Neural progenitor cell (in vitro differentiated cells): ENCODE results near the gene PCNX2. TPM values are rescaled to one million over a fixed set of nuclear protein-coding genes. Genes with fewer than 3 reads are reported as not detected.

Source experiments
- DNase-seq: peaks from one replicate; pipeline ENCODE4 v3.0.0-alpha.2; 2016; ENCODE audit warnings: low spot score
- H2AFZ ChIP-seq: fragments of 200-600 bp; sonication (generic); replicated peaks from 2 replicates; pipeline ENCODE4 v1.6.1; 2016; ENCODE audit warnings: antibody characterized with exemption
- H3F3A ChIP-seq: fragments of 200-600 bp; sonication (generic); 2 replicates; pipeline ENCODE4 v1.6.1; 2016; ENCODE audit warnings: antibody characterized with exemption, low read depth
- H3K27ac ChIP-seq: fragments of 200-600 bp; sonication (generic); 2 replicates; pipeline ENCODE4 v1.5.1; 2016; ENCODE audit warnings: mild to moderate bottlenecking
- H3K27me3 ChIP-seq: fragments of 200-600 bp; sonication (generic); 2 replicates; pipeline ENCODE4 v1.6.1; 2016; ENCODE audit warnings: mild to moderate bottlenecking, moderate library complexity
- H3K36me3 ChIP-seq: fragments of 200-600 bp; sonication (generic); 2 replicates; pipeline ENCODE4 v1.5.1; 2016
- H3K4me1 ChIP-seq: fragments of 200-600 bp; sonication (generic); 2 replicates; pipeline ENCODE4 v1.6.1; 2016; ENCODE audit warnings: mixed run types
- H3K4me2 ChIP-seq: fragments of 200-600 bp; sonication (generic); 2 replicates; pipeline ENCODE4 v1.6.1; 2016
- H3K4me3 ChIP-seq: fragments of 200-600 bp; sonication (generic); 2 replicates; pipeline ENCODE4 v1.5.1; 2016
- H3K79me2 ChIP-seq: fragments of 200-600 bp; sonication (generic); 2 replicates; pipeline ENCODE4 v1.6.1; 2016; ENCODE audit warnings: low read depth
- H3K9ac ChIP-seq: fragments of 200-600 bp; sonication (generic); 2 replicates; pipeline ENCODE4 v1.6.1; 2016
- H3K9me3 ChIP-seq: fragments of 200-600 bp; sonication (generic); 2 replicates; pipeline ENCODE4 v1.5.1; 2016; ENCODE audit warnings: low read depth
- H4K20me1 ChIP-seq: fragments of 200-600 bp; sonication (generic); 2 replicates; pipeline ENCODE4 v1.6.1; 2016; ENCODE audit warnings: low read depth
- H3K27ac Mint-ChIP-seq: 3 replicates; pipeline ENCODE4 v1.8.0; 2021; ENCODE audit warnings: mixed read lengths
- H3K27me3 Mint-ChIP-seq: 2 replicates; pipeline ENCODE4 v1.8.0; 2022; ENCODE audit warnings: low read depth, mild to moderate bottlenecking, inconsistent platforms, moderate library complexity, mixed read lengths; ENCODE audit not compliant: insufficient read depth
- H3K36me3 Mint-ChIP-seq: 3 replicates; pipeline ENCODE4 v1.8.0; 2021; ENCODE audit warnings: mixed read lengths
- H3K4me1 Mint-ChIP-seq: 3 replicates; pipeline ENCODE4 v1.8.0; 2021; ENCODE audit warnings: mixed read lengths
- H3K4me3 Mint-ChIP-seq: 3 replicates; pipeline ENCODE4 v1.8.0; 2021; ENCODE audit warnings: mild to moderate bottlenecking, moderate library complexity, mixed read lengths
- H3K9me3 Mint-ChIP-seq: 3 replicates; pipeline ENCODE4 v1.8.0; 2020; ENCODE audit warnings: mixed read lengths
- EZH2 ChIP-seq: fragments of 200-600 bp; sonication (generic); IDR thresholded peaks from 2 replicates; pipeline ENCODE4 v1.6.1; 2017; ENCODE audit warnings: antibody characterized with exemption, mild to moderate bottlenecking, moderate library complexity
- EZH2phosphoT487 ChIP-seq: fragments of 200-600 bp; sonication (generic); IDR thresholded peaks from 2 replicates; pipeline ENCODE4 v1.6.1; 2017; ENCODE audit warnings: antibody characterized with exemption
- total RNA-seq: library from RNA; depleted of rRNA; stranded (reverse); fragments of >200 nt; gene quantifications from 2 replicates; pipeline ENCODE4 v1.2.3, GENCODE V29; 2015; ENCODE audit warnings: low replicate concordance
- TF ChIP-seq, protein P1 (sequence below): fragments of 200-600 bp; sonication (generic); IDR thresholded peaks from 2 replicates; pipeline ENCODE4 v1.5.1; 2017; ENCODE audit warnings: antibody characterized with exemption, mild to moderate bottlenecking

Gene PCNX2
- total RNA-seq, 1 donor from 2014 or later = 30.8 TPM

DNA sequence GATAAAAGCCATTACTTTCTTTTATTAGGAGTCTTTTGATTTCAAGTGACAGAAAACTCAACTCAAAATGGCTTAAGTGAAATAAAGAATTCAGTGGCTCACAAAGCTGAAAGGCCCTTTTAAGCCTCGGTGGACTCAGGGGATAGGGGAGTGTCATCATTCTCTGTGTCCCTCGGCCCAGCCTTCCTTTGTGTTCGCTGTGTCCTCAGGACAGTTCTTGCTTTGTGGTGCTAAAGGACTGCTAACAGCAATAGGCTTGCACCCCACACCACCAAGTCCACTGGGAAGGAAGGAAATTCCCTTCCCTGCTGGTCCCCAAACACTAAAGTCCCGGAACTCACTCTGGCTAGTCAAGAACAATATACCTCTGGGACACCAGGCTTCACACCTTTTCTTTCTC is 216.0 kb downstream of the PCNX2 start:
- no peak for TF ChIP-seq EZH2
- TF ChIP-seq EZH2phosphoT487 = no peak
- TF ChIP-seq, protein P1, sequence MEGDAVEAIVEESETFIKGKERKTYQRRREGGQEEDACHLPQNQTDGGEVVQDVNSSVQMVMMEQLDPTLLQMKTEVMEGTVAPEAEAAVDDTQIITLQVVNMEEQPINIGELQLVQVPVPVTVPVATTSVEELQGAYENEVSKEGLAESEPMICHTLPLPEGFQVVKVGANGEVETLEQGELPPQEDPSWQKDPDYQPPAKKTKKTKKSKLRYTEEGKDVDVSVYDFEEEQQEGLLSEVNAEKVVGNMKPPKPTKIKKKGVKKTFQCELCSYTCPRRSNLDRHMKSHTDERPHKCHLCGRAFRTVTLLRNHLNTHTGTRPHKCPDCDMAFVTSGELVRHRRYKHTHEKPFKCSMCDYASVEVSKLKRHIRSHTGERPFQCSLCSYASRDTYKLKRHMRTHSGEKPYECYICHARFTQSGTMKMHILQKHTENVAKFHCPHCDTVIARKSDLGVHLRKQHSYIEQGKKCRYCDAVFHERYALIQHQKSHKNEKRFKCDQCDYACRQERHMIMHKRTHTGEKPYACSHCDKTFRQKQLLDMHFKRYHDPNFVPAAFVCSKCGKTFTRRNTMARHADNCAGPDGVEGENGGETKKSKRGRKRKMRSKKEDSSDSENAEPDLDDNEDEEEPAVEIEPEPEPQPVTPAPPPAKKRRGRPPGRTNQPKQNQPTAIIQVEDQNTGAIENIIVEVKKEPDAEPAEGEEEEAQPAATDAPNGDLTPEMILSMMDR = no peak
- Histone ChIP-seq H3K36me3 (no peaks in the 10 kb centered on the region), H3K4me2 (no peak overlapping the region), H3K9me3 (no peaks in the 10 kb centered on the region), H2AFZ (no peak overlapping the region), H4K20me1 (no peaks in the 10 kb centered on the region), H3K9ac (no peak overlapping the region), H3K4me1 (peaks cover 13% of the 10 kb centered on the region), H3F3A (peaks cover 6% of the 10 kb centered on the region), H3K79me2 (no peaks in the 10 kb centered on the region), H3K4me3 (no peak overlapping the region), H3K27ac (no peak overlapping the region), H3K27me3 (no peaks in the 10 kb centered on the region)
- Mint-ChIP-seq H3K4me3 (no peak overlapping the region), H3K36me3 (no peaks in the 10 kb centered on the region), H3K9me3 (no peaks in the 10 kb centered on the region), H3K27me3 (peaks cover 4% of the 10 kb centered on the region), H3K4me1 (peaks cover 21% of the 10 kb centered on the region), H3K27ac (peak overlapping the region; percentile 90)
- peak; percentile 46 for DNase-seq

DNA sequence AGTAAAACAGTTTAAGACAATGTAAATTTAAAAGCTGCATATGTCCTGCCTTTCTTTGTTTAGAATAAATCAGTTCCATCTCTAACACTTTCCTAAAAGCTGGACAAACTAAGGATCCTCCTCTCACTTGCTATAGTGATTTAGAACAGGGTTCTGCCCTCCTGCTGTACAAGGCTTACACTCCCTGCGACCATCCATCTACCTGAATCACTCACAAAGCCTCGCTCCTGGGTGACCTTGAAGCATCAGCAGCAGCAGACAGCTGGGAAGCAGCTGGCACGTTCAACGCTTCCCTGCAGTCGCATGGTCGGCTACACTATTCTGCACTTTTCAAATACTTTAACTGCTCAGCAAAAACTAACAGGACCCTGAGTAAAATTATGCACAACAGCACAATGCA is 217.1 kb downstream of the PCNX2 start:
- Mint-ChIP-seq H3K4me1 (peaks cover 21% of the 10 kb centered on the region), H3K9me3 (no peaks in the 10 kb centered on the region), H3K27me3 (peaks cover 4% of the 10 kb centered on the region), H3K4me3 (no peak overlapping the region), H3K27ac (no peak overlapping the region), H3K36me3 (no peaks in the 10 kb centered on the region)
- TF ChIP-seq EZH2phosphoT487 (no peak), EZH2 (no peak)
- TF ChIP-seq, protein P1 = no peak
- Histone ChIP-seq H3K27me3 (no peaks in the 10 kb centered on the region), H2AFZ (no peak overlapping the region), H3K4me3 (no peak overlapping the region), H3K4me1 (peaks cover 13% of the 10 kb centered on the region), H3K9ac (no peak overlapping the region), H3F3A (peaks cover 6% of the 10 kb centered on the region), H3K4me2 (no peak overlapping the region), H3K9me3 (no peaks in the 10 kb centered on the region), H3K36me3 (no peaks in the 10 kb centered on the region), H3K79me2 (no peaks in the 10 kb centered on the region), H3K27ac (no peak overlapping the region), H4K20me1 (no peaks in the 10 kb centered on the region)
- no peak for DNase-seq

GRCh38 chr1:233075915-233076295 is 219.6 kb downstream of the PCNX2 start:
- TF ChIP-seq EZH2 (no peak), EZH2phosphoT487 (no peak)
- TF ChIP-seq, protein P1 = no peak
- Histone ChIP-seq H2AFZ (no peak overlapping the region), H3K9ac (no peak overlapping the region), H3K4me2 (no peak overlapping the region), H3F3A (peaks cover 6% of the 10 kb centered on the region), H3K36me3 (no peaks in the 10 kb centered on the region), H3K4me3 (no peak overlapping the region), H3K27ac (no peak overlapping the region), H3K79me2 (no peaks in the 10 kb centered on the region), H3K4me1 (peaks cover 13% of the 10 kb centered on the region), H4K20me1 (no peaks in the 10 kb centered on the region), H3K9me3 (no peaks in the 10 kb centered on the region), H3K27me3 (no peaks in the 10 kb centered on the region)
- no peak for DNase-seq
- Mint-ChIP-seq H3K4me1 (peaks cover 13% of the 10 kb centered on the region), H3K9me3 (no peaks in the 10 kb centered on the region), H3K36me3 (no peaks in the 10 kb centered on the region), H3K4me3 (no peak overlapping the region), H3K27me3 (peaks cover 4% of the 10 kb centered on the region), H3K27ac (no peak overlapping the region)
